Hepatocyte (in vitro differentiated cells): ENCODE measurements around the gene RPL18.

Experiments
- EZH2phosphoT487 ChIP-seq: fragments of 200-600 bp; sonication (generic); IDR thresholded peaks from one replicate; pipeline ENCODE4 v1.6.1; 2018; ENCODE audit warnings: antibody characterized with exemption, mild to moderate bottlenecking, low read depth, moderate library complexity; ENCODE audit not compliant: unreplicated experiment, severe bottlenecking
- TF ChIP-seq, protein P1 (sequence below): fragments of 200-600 bp; sonication (generic); IDR thresholded peaks from 2 replicates; pipeline ENCODE4 v1.5.1; 2016; ENCODE audit warnings: antibody characterized with exemption, mild to moderate bottlenecking; ENCODE audit not compliant: poor library complexity

DNA sequence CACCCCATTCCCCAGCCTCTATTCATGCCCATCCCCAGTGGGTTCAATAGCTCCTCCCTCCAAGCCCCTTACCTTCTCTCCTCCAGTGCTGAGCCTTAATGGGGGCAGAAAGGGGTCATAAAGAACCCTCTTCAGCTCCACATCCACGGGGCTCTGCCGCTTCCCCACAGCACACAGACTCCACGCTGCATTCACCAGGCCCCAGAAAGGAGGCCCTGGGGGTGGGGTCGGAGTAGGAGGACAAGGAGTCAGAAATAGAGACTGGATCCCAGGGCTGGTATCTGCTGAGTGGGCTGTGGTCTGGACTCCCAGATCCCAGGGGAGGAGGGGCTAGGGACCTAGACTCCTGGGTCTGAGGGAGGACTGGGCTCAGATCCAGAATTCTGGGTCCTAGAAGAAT is 25.4 kb upstream of the RPL18 start:
- TF ChIP-seq, protein P1, sequence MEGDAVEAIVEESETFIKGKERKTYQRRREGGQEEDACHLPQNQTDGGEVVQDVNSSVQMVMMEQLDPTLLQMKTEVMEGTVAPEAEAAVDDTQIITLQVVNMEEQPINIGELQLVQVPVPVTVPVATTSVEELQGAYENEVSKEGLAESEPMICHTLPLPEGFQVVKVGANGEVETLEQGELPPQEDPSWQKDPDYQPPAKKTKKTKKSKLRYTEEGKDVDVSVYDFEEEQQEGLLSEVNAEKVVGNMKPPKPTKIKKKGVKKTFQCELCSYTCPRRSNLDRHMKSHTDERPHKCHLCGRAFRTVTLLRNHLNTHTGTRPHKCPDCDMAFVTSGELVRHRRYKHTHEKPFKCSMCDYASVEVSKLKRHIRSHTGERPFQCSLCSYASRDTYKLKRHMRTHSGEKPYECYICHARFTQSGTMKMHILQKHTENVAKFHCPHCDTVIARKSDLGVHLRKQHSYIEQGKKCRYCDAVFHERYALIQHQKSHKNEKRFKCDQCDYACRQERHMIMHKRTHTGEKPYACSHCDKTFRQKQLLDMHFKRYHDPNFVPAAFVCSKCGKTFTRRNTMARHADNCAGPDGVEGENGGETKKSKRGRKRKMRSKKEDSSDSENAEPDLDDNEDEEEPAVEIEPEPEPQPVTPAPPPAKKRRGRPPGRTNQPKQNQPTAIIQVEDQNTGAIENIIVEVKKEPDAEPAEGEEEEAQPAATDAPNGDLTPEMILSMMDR = no peak
- no peak for TF ChIP-seq EZH2phosphoT487
